Stomach (tissue), 4 donors: ENCODE results near the gene RUSC2.

Source experiments
- POLR2A ChIP-seq, 4 donors: fragments of 450-650 bp; IDR thresholded peaks; one replicate each; pipeline ENCODE4 v1.6.1; 2016; ENCODE audit warnings: antibody characterized with exemption in 4 of 4, control low read depth in 2 of 4, mild to moderate bottlenecking in 1 of 4, moderate library complexity in 1 of 4
- TF ChIP-seq, protein P1 (sequence below), 7 experiments: fragments of 450-650 bp in 4 of 7; fragments of 200-600 bp in 3 of 7; sonication (generic) in 3 of 7; IDR thresholded peaks; one replicate each; pipeline ENCODE4 v1.5.1; 2016 to 2019; ENCODE audit warnings: antibody characterized with exemption in 7 of 7, control low read depth in 2 of 7, mild to moderate bottlenecking in 1 of 7

DNA sequence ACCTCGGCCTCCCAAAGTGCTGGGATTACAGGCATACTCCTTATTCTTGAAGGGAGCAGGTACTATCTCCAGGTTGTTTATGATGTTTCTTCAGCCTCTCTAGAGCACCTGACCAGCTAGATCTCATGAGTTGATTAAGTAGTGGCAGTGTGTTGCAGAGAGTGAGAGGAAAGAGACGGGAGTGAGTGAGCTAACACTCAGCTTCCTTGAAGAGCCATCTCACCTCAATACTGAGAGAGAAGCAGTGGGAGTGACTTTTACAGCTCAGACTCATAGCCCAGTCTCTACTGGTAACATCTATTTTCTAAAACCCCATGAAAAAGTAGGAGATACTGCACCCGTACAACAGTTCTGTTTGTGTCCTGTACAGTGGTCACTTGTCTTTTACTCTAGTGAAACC, 43.9 kb upstream of the RUSC2 start:
- TF ChIP-seq POLR2A (IDR thresholded peaks at IDR 0.05): no peak
- TF ChIP-seq, protein P1, sequence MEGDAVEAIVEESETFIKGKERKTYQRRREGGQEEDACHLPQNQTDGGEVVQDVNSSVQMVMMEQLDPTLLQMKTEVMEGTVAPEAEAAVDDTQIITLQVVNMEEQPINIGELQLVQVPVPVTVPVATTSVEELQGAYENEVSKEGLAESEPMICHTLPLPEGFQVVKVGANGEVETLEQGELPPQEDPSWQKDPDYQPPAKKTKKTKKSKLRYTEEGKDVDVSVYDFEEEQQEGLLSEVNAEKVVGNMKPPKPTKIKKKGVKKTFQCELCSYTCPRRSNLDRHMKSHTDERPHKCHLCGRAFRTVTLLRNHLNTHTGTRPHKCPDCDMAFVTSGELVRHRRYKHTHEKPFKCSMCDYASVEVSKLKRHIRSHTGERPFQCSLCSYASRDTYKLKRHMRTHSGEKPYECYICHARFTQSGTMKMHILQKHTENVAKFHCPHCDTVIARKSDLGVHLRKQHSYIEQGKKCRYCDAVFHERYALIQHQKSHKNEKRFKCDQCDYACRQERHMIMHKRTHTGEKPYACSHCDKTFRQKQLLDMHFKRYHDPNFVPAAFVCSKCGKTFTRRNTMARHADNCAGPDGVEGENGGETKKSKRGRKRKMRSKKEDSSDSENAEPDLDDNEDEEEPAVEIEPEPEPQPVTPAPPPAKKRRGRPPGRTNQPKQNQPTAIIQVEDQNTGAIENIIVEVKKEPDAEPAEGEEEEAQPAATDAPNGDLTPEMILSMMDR (IDR thresholded peaks at IDR 0.05): no peak
